BE2C (cell line): ENCODE measurements around the gene CSMD2.

Source experiments
- DNase-seq: peaks from one replicate; pipeline ENCODE4 v3.0.0-alpha.2; 2020
- H3K27me3 ChIP-seq: fragments of 250-450 bp; sonication (Bioruptor Pico); 2 replicates; pipeline ENCODE4 v1.5.1; 2020; ENCODE audit warnings: mild to moderate bottlenecking
- H3K36me3 ChIP-seq: fragments of 250-450 bp; sonication (Bioruptor Pico); 2 replicates; pipeline ENCODE4 v1.5.1; 2020; ENCODE audit warnings: mild to moderate bottlenecking
- H3K4me1 ChIP-seq: fragments of 250-450 bp; sonication (Bioruptor Pico); 2 replicates; pipeline ENCODE4 v1.5.1; 2020
- H3K4me3 ChIP-seq: 2 replicates; pipeline ENCODE4 v1.5.1; 2011; ENCODE audit warnings: low read depth, low read length
- H3K9me3 ChIP-seq: fragments of 250-450 bp; sonication (Bioruptor Pico); 2 replicates; pipeline ENCODE4 v1.5.1; 2020
- CTCF ChIP-seq: IDR thresholded peaks from 2 replicates; pipeline ENCODE4 v1.5.1; 2012; ENCODE audit warnings: mild to moderate bottlenecking, low read depth, low read length

The CSMD2 gene

GRCh38 chr1:34007760-34008159 lies 157.3 kb downstream of the CSMD2 start:
- Histone ChIP-seq H3K4me1 (no peaks in the 10 kb centered on the region), H3K9me3 (no peaks in the 10 kb centered on the region), H3K4me3 (no peak overlapping the region), H3K27me3 (no peaks in the 10 kb centered on the region), H3K36me3 (no peaks in the 10 kb centered on the region)
- no peak for DNase-seq
- TF ChIP-seq CTCF: no peak

- Histone ChIP-seq H3K4me3 (no peak overlapping the region), H3K36me3 (no peaks in the 10 kb centered on the region), H3K9me3 (no peaks in the 10 kb centered on the region), H3K27me3 (no peaks in the 10 kb centered on the region), H3K4me1 (no peaks in the 10 kb centered on the region)
- DNase-seq: no peak
- TF ChIP-seq CTCF: no peak
Measured at GRCh38 chr1:34005309-34005708, 159.7 kb downstream of the CSMD2 start.

GRCh38 chr1:34002810-34003209 lies 162.2 kb downstream of the CSMD2 start:
- no peaks in the 10 kb centered on the region for H3K27me3 ChIP-seq
- H3K9me3 ChIP-seq: no peaks in the 10 kb centered on the region
- no peaks in the 10 kb centered on the region for H3K36me3 ChIP-seq
- no peak for DNase-seq
- TF ChIP-seq CTCF: no peak
- no peaks in the 10 kb centered on the region for H3K4me1 ChIP-seq
- H3K4me3 ChIP-seq: no peak overlapping the region

DNA sequence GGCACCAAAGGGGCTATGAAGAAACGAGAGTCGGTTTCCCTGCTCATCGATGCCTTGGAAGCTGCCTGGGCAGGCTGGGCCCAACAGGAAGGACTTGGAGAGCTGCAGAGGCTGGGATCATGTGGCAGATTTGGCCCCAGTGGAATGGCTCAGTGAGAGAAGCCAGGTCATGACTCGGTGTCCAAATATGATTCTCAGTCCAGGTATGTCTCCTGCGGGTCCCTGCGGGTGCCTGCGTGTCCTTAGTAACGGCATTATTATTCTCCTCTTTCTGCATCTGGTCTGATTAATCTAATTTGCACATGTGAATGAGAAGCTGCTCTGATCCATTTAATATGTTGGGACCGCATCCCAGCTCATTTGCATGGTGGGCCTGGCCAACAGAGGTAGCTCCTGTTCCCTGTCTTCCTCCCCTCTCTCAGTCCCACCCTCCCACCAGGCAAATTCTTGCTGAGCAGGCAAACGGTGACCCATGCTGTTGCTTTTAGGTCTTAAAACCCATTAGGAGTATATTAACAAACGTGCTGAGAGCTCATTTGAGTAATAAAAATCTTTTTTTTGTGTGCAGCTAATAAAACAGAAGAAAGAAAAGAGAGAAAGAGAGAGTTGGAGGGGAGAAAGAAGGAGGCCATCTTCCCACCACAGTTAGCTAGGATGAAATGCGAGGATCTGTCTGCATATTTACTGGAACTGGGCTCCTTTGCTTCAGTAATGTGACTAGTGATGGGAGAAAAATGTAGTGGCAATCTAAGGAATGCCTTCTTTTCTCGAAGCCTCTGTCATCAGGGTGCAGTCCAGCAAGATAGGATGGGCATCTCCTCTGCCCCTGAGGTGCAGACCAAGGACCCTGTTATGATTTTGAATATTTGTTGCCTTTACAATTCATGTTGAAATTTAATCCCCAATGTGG lies 167.6 kb downstream of the CSMD2 start:
- Histone ChIP-seq H3K9me3 (no peaks in the 10 kb centered on the region), H3K4me1 (no peaks in the 10 kb centered on the region), H3K4me3 (no peak overlapping the region), H3K36me3 (no peaks in the 10 kb centered on the region), H3K27me3 (no peaks in the 10 kb centered on the region)
- DNase-seq: no peak
- no peak for TF ChIP-seq CTCF

GRCh38 chr1:33996281-33996680 lies 168.7 kb downstream of the CSMD2 start:
- TF ChIP-seq CTCF: no peak
- Histone ChIP-seq H3K4me1 (no peaks in the 10 kb centered on the region), H3K27me3 (no peaks in the 10 kb centered on the region), H3K4me3 (no peak overlapping the region), H3K36me3 (no peaks in the 10 kb centered on the region), H3K9me3 (no peaks in the 10 kb centered on the region)
- no peak for DNase-seq

DNA sequence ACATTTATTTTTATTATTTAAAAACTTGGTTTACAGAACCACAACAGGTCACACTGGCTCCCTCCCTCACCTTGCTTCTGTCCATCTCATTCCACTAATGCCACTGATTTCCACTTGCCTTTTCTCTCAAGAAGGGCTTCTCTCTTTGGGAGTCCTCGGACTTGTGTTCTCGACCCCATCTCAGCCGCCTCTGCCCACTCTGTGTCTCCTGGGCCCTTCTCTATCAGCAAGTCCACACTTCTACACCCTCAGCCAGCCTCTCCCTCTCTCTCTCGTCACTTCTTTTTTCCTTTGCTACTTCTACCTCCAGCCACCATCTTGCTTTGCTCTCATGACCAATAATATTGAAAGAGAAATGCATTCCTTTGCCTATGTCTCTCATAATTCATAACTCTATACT lies 171.7 kb downstream of the CSMD2 start:
- no peak for DNase-seq
- TF ChIP-seq CTCF: no peak
- no peaks in the 10 kb centered on the region for H3K27me3 ChIP-seq
- H3K36me3 ChIP-seq: no peaks in the 10 kb centered on the region
- H3K4me3 ChIP-seq: no peak overlapping the region
- H3K9me3 ChIP-seq: no peaks in the 10 kb centered on the region
- no peaks in the 10 kb centered on the region for H3K4me1 ChIP-seq
